ENCODE measurements around the gene EMP2.
"Not testable (repeated sequence)": the region's sequence is repeated elsewhere in the genome, so short reads cannot be mapped to it uniquely, and the experiment has no call there.

EMP2 gene

GRCh38 chr16:10578474-10579316 is 1.7 kb downstream of the EMP2 start:
- DNase-seq = no peak

GRCh38 chr16:10577305-10578202 is 2.8 kb downstream of the EMP2 start:
- peak; percentile 54 for DNase-seq

DNA sequence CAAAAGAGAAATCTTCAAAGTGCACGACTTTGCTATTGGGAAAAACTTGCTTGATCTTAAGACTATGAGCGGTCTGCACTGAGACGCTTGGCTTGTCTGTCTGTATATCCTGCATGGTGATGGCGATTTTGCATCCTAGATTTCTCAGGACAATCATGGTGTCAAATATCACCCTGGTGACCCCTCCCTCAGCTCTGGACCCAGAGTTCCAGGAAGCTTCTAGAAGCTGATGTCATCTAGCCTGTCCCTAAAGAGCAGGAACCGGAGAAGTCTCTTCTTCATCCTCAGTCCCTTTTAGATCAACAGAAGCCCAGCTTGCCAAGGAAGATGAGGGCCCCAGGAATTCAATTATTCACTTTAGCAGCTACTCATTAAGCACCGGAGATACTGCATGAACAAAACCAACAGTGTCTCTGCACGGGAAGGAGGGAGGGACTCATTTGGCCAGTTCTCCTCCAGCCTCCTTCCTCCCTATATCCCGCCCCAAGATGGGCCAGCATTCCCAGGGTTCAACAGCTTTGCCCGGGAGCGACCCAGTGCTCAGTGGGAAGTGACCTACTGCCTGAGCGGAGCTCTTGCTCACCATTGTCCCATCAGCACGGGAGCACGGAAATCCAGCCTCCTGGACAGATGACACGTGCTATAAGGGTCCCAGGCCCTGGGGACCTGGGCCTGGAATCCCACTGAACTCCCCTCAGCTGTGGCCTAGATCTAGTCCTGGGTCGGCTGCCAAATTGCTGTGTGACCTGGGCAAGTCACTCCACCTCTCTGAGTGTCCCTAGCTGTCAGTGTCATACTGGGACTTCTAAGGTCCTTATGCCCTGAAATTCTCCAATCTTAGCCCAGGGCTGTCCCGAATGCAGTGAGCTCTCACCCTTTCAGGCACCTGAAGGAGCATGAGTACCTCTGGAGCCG is 3.8 kb downstream of the EMP2 start:
- DNase-seq = peak; percentile 10

DNA sequence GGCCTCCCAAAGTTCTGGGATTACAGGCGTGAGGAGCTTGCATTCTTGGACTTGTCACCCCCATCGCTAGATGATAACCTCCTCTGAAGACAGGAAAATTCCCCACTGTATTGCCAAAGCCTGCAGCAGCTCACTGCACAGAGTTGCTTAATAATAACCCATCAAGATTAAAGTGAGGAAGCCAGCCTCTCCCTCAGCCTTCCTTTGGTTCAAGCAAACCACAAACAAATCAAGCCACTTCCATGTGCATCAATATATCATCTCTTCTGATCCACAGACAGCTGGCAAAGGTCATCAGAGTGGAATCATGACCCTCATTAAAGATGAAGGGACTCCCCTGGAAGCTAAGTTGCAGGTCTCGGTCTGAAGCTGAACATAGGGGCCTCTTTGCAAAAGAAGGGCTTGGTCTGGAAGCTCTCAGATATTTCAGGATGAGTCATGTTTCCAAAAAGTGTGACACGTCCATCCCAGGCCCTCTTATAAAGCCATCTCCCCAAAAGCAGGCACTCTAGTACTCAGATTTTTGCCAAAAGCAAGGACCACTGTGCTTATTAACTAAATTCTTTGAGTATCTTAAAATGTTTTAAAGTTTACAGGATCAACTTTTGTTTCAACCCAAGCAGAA is 4.8 kb downstream of the EMP2 start:
- DNase-seq = no peak

- no peak for DNase-seq
Measured at GRCh38 chr16:10572611-10573010, 7.8 kb downstream of the EMP2 start.

DNA sequence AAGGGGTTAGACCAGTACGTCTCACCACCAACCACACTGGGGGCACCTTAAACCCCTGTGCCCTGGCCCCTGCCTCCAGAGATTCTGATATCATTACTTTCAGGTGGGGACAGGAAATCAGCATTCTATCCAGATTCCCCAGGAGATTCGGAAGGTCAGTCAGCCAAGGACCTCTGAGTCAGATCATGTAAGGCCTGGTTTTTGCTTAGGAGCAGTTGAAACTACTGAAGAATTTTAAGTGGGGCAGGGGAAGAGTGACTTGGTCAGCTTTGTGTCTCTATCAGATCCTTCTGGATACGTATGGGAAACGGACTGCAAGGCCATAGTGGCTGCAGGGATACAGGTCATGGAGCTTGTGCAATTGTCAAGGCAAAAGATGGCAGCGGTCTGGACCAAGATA is 9.0 kb downstream of the EMP2 start:
- no peak for DNase-seq

DNA sequence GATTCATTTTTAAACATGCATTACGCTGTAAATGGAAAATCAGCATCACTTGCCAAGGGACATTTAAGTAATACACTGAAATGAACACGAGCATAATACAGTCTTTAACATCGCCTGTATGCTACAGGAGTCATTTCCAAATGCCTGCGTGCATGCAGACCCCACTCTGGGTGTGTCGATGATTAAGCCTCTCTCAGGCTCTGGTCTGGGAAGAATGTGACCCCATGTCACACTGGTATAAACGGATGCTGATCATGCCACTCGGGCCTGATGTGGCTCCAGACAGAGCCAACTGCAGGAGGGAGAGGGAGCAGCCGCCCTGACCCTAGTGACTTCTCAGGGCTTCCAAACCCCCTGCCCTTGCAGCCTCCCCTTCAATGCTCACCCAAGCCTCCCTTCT is 10.8 kb downstream of the EMP2 start:
- no peak for DNase-seq

DNA sequence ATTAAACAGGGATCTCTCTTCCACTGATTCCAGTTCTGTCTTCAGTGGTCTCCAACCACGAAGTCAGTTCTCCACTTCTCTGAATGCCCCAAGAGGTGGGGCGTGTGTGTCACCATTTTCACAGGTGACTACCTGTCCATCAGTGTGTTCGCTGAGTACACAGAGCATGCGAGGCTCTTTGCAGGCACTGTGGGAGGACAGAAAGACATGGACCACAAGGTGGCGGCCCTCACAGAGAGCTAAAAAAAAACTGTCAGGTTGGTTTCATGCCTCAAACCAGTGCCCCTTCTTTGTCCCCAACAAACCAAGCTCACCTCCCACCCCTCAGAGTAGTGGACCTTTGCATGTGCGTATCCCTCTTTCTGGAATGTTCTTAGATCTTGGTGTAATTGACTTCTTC is 13.8 kb downstream of the EMP2 start:
- no peak for DNase-seq

- DNase-seq = no peak
Measured at GRCh38 chr16:10565167-10565566, 15.2 kb downstream of the EMP2 start.

- DNase-seq = no peak
Measured at GRCh38 chr16:10564591-10564990, 15.8 kb downstream of the EMP2 start.

DNA sequence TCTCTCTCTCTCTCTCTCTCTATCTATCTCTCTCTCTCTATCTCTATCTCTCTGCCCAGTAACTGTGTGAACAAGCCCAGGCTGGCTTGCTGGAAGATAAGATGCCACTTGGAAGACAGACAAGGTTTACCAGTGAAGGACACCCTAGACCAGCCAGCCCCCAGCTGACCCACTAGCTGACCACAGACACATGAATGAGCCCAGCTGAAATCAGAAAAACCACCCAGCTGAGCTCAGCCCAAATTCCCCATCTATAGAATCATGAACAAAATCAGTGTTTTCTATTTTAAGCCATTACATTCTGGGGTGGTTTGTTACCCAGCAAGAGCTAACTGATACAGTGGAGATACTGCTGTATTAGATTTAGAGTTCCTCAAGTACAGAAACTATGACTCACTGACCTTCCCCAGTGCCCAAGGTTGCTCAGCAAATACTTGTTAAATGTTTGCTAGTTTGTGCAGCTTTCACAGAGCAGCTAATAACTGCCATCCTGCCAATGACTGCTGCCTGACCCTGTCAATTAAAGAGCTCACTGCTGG is 18.0 kb downstream of the EMP2 start:
- no peak for DNase-seq

DNA sequence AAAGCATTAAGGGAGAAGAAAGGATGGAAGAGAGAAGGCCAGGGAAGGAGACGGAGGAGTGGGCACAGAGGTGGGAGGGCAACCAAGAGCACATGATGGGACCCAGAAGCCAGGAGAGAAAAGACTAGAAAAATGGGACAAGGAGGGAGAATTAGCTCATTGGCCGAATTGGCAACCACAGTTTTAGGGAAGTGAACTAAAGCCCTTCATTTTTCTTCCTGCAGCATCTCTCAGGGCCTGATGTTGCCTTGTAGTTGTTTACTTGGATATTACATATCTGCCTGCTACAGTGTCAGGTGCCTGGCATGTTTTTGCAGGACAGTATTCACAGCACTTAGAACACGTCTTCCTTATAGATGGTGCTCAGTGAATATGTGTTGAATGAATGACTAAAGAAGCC is 19.0 kb downstream of the EMP2 start:
- DNase-seq = no peak

DNA sequence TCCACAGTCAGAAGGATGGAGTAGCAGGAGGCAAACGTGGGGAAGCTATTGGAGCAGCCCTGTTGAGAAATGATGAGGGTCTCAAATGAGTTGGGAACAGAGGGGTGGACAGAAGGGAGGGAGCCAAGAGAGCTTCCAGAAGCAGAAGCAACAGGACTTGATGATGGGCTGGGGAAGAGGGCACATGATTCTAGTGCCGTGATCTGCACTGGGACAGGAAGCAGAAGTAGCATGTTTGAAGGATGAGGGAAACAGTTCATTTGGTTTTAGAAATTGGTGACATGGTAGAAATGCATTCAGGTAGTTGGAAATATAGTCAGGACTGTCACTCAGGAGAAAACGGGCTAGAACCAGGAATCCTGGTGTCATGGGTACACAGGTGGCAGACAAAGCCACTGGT is 19.4 kb downstream of the EMP2 start:
- DNase-seq = no peak

DNA sequence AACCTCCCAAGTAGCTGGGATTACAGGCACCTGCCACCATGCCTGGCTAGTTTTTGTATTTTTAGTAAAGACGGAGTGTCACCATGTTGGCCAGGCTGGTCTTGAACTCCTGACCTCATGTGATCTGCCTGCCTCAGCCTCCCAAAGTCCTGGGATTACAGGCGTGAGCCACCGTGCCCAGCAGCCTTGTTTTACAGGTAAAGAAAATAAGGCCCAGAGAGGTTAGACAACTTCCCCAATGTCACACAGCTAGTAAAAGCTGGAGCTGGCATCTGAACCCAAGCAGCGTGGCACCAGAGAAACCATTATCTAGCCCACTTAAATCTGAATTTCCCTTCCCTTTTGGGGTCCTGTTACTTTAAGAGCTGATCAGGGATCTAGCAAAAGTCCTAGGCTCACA is 20.6 kb downstream of the EMP2 start:
- not testable (repeated sequence) for DNase-seq

- peak; percentile 34 for DNase-seq
Measured at GRCh38 chr16:10558746-10559641, 21.4 kb downstream of the EMP2 start.

DNA sequence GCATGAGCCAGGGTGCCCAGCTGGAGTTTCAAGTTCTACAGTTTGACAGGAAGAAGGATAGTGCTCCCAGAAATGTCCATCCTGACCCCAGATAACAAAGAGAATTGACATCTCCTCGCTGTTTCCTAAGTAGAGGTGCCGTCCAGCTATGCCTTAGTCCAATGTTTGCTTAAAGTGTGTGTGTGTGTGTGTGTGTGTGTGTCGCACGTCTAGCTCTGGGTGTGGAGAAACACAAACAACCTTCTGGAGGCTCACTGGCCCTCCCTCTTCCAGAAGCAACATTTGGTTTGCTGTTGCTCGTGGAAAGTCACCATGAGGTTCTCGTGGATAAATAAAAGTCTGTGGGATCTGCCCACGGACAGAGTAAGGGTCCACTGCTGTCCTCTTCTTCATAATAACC is 22.1 kb downstream of the EMP2 start:
- DNase-seq = no peak

GRCh38 chr16:10557750-10558149 is 22.6 kb downstream of the EMP2 start:
- no peak for DNase-seq

DNA sequence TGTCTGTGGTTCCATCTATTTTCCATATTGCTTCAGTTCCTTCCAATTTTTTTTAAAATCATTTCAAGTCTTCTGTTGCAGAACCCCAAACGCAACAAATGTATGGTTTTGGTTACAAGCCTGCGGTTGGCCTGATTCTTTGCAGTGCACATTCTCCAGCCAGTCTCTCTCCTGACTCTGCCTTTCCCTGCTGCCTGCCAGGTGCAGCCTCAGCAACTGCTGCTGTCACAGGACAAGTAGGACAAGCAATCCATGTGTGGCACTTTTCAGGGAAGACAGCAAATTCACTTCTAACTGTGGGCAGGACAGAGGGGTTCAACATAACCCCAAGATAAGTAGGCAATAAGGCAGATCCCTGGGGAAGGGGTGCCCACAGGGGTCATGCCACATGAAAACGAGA is 24.2 kb downstream of the EMP2 start:
- DNase-seq = no peak

DNA sequence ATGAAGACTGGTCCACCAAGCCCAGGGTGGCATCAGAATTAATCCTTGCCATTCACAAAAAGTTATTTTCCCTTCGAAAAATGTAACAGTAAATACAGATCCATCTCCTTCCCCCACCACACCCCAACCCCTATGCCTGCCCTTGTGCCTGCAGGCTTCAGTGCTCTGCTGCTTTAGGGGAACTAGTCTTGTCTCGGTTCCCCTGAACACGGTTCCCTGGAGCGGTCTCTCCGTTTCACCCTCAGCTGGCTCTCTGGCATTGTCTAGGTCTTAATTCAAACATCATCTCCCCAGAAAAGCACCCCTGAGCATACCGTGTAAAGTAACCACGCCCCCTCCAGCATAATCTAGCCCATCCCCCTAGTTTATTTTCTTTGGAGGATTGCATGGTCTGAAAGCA is 25.8 kb downstream of the EMP2 start:
- DNase-seq = no peak

DNA sequence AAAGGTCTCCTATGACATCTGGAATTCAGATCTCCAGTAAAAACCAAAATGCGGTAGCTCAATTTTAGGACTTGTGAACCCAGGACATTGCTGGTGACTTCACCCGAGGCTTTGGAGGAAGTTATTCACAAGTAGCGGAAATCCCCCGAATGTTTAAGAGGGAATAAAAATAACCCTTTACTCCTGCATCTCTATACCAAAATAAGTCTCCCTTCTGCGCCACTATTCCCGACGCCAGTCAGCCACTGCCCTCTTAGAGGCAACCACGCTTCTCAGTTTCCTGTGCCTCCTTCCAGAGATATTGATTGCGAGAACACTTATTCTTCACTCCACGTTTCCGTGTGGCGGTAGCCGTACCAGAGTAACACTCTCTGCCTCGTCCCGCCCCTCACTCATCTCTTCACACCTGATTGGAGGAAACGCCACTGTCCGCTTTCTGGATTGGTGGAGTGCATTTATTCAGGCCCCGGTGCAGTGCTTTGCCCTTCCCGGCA is 27.4 kb downstream of the EMP2 start:
- DNase-seq = no peak

DNA sequence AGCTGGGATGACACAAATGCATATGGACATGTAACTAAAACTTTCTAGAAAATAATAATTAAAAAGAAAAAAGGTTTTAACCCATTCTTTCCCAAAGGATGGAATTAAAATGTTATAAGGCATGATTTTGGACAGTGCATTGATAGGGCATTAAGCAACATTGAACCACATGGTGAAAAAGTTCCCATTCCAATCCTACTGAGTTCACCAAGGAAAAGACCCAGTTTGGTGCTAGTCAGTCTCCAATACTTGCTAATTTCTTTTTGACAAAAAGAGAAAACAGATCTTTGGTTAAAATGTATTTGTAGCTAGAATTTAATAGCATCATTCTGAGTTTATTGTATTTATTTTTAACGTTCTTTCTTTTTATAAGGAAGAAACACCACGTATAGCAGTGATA is 28.1 kb downstream of the EMP2 start:
- no peak for DNase-seq
